Measurements from ENCODE around the gene LMX1B. TPM values are rescaled to one million over a fixed set of nuclear protein-coding genes. Genes with fewer than 3 reads are reported as not detected.

Gene LMX1B
- total RNA-seq, 1 experiment from 2014 or later: 11.3 TPM

GRCh38 chr9:126690431-126691051, 76.8 kb downstream of the LMX1B start:
- no peaks in the 10 kb centered on the region for H3K36me3 ChIP-seq (ENCODE audit: control insufficient read depth in 1 of 2, insufficient read depth in 2 of 2, low read length in 2 of 2)
- no peak overlapping the region for H3K9ac ChIP-seq (ENCODE audit: low read length)
- no peak for TF ChIP-seq SIN3A (IDR thresholded peaks at IDR 0.05; ENCODE audit: low read depth)
- peak; percentile 71 to 86 (median 78) for TF ChIP-seq CTCF (IDR thresholded peaks at IDR 0.05 in 2 of 3, conservative IDR thresholded peaks at IDR 0.05 in 1 of 3; ENCODE audit: borderline replicate concordance in 1 of 3, insufficient read depth in 1 of 3, low read depth in 2 of 3, low read length in 2 of 3)
- TF ChIP-seq RAD21 (IDR thresholded peaks at IDR 0.05; ENCODE audit: low read depth): peak; percentile 59
- H3K4me2 ChIP-seq (ENCODE audit: low read length): no peak overlapping the region
- intact Hi-C loops (cut with micrococcal nuclease): loop anchor here (1.0 to 2.0 kb wide), 2 partner anchors 79 to 190 kb away; no protein-coding TSS in a partner anchor
- no peak overlapping the region for H2AFZ ChIP-seq (ENCODE audit: low read depth, low read length, poor library complexity, severe bottlenecking)
- ChIA-PET CTCF (interaction anchor here (0.5 to 3.1 kb wide), 24 partner anchors 11 to 192 kb away, joined by 3 to 47 read pairs (median 4); partner anchors contain the start of gene LMX1B), POLR2A (no interaction called here), RAD21 (ENCODE audit: low non-redundant PET in 1 of 2, low total read pairs in 2 of 2, uncharacterized antibody in 2 of 2, unreplicated experiment in 2 of 2) (interaction anchor here (0.6 to 1.4 kb wide), 7 partner anchors 15 to 91 kb away, joined by 3 to 6 read pairs (median 4); no protein-coding TSS in a partner anchor)
- peak; percentile 24 for DNase-seq (ENCODE audit: low read depth, low spot score)
- H3K4me1 ChIP-seq (ENCODE audit: control insufficient read depth in 1 of 2, insufficient read depth in 2 of 2, low read length in 2 of 2): 0 out of 4 replicates have a peak, but pooled peaks cover 0 to 3% of the 10 kb centered on the region in 2 experiments
- no peaks in the 10 kb centered on the region for H3K79me2 ChIP-seq (ENCODE audit: insufficient read depth, low read length)
- no peaks in the 10 kb centered on the region for H3K9me2 ChIP-seq (ENCODE audit: insufficient read depth)
- H3K27me3 ChIP-seq (ENCODE audit: insufficient read depth, low read length): no peaks in the 10 kb centered on the region
- BruUV-seq (replicated peaks): no TSS peak
- peak; percentile 87 for ATAC-seq
- no peaks in the 10 kb centered on the region for H4K20me1 ChIP-seq (ENCODE audit: insufficient read depth)
- H3K9me3 ChIP-seq (ENCODE audit: control insufficient read depth in 1 of 2, insufficient read depth in 1 of 2, low read depth in 1 of 2, low read length in 2 of 2): no peaks in the 10 kb centered on the region
- H3K27ac ChIP-seq (ENCODE audit: low read depth, low read length): no peak overlapping the region
- H3K4me3 ChIP-seq (replicated peaks in 1 of 2; ENCODE audit: low read depth in 1 of 2, low read length in 2 of 2): no peak overlapping the region

GRCh38 chr9:126692041-126692758, 78.5 kb downstream of the LMX1B start:
- H3K9ac ChIP-seq (ENCODE audit: low read length): no peak overlapping the region
- CTCF ChIA-PET: no interaction called here
- BruUV-seq (replicated peaks): no TSS peak
- H3K9me3 ChIP-seq (ENCODE audit: control insufficient read depth in 1 of 2, insufficient read depth in 1 of 2, low read depth in 1 of 2, low read length in 2 of 2): no peaks in the 10 kb centered on the region
- ATAC-seq (no peak), DNase-seq (ENCODE audit: low read depth, low spot score) (no peak)
- intact Hi-C loops (cut with micrococcal nuclease): no loop called here
- RAD21 ChIA-PET (ENCODE audit: low non-redundant PET in 1 of 2, low total read pairs in 2 of 2, uncharacterized antibody in 2 of 2, unreplicated experiment in 2 of 2): no interaction called here
- POLR2A ChIA-PET: no interaction called here
- H3K79me2 ChIP-seq (ENCODE audit: insufficient read depth, low read length): no peaks in the 10 kb centered on the region
- H3K36me3 ChIP-seq (ENCODE audit: control insufficient read depth in 1 of 2, insufficient read depth in 2 of 2, low read length in 2 of 2): no peaks in the 10 kb centered on the region
- no peaks in the 10 kb centered on the region for H3K9me2 ChIP-seq (ENCODE audit: insufficient read depth)
- H3K4me2 ChIP-seq (ENCODE audit: low read length): no peak overlapping the region
- H3K4me1 ChIP-seq (ENCODE audit: control insufficient read depth in 1 of 2, insufficient read depth in 2 of 2, low read length in 2 of 2): 0 out of 4 replicates have a peak, but pooled peaks cover 0 to 3% of the 10 kb centered on the region in 2 experiments
- H4K20me1 ChIP-seq (ENCODE audit: insufficient read depth): no peaks in the 10 kb centered on the region
- no peak overlapping the region for H3K27ac ChIP-seq (ENCODE audit: low read depth, low read length)
- no peaks in the 10 kb centered on the region for H3K27me3 ChIP-seq (ENCODE audit: insufficient read depth, low read length)
- no peak overlapping the region for H3K4me3 ChIP-seq (replicated peaks in 1 of 2; ENCODE audit: low read depth in 1 of 2, low read length in 2 of 2)
- H2AFZ ChIP-seq (ENCODE audit: low read depth, low read length, poor library complexity, severe bottlenecking): no peak overlapping the region
- no peak for TF ChIP-seq FOSL1 (IDR thresholded peaks at IDR 0.05; ENCODE audit: low read depth)
- no peak for TF ChIP-seq POLR2A (IDR thresholded peaks at IDR 0.05; ENCODE audit: borderline replicate concordance, extremely low read depth, insufficient read depth, insufficient read length)
- no peak for TF ChIP-seq SIN3A (IDR thresholded peaks at IDR 0.05; ENCODE audit: low read depth)
- TF ChIP-seq ZNF274 (IDR thresholded peaks at IDR 0.05; ENCODE audit: low read depth, low read length): no peak
- TF ChIP-seq CTCF (IDR thresholded peaks at IDR 0.05 in 2 of 3, conservative IDR thresholded peaks at IDR 0.05 in 1 of 3; ENCODE audit: borderline replicate concordance in 1 of 3, insufficient read depth in 1 of 3, low read depth in 2 of 3, low read length in 2 of 3): no peak
- no peak for TF ChIP-seq YY1 (IDR thresholded peaks at IDR 0.05; ENCODE audit: extremely low read depth, insufficient replicate concordance, low read depth, low read length)
- no peak for TF ChIP-seq EZH2phosphoT487 (IDR thresholded peaks at IDR 0.05; ENCODE audit: borderline replicate concordance)
- no peak for TF ChIP-seq SRF (IDR thresholded peaks at IDR 0.05; ENCODE audit: low read depth)
- TF ChIP-seq ELF1 (IDR thresholded peaks at IDR 0.05; ENCODE audit: borderline replicate concordance, low read depth): no peak
- no peak for TF ChIP-seq CEBPB (IDR thresholded peaks at IDR 0.05; ENCODE audit: low read depth)
- TF ChIP-seq CBX3 (IDR thresholded peaks at IDR 0.05; ENCODE audit: low read depth): no peak
- TF ChIP-seq ATF3 (IDR thresholded peaks at IDR 0.05): no peak
- TF ChIP-seq JUND (IDR thresholded peaks at IDR 0.05): no peak

Measured in HCT116 (cell line).